Testis (tissue), 3 donors: Measurements from ENCODE around the gene ANXA4. TPM values are rescaled to one million over a fixed set of nuclear protein-coding genes. Genes with fewer than 3 reads are reported as not detected.

ENCODE experiments used
- DNase-seq: peaks from one replicate; pipeline ENCODE4 v3.0.0-alpha.2; 2019
- H3K27ac ChIP-seq, 2 donors: fragments of 200-600 bp; sonication (generic); one replicate each; pipeline ENCODE4 v1.5.1; 2019
- H3K27me3 ChIP-seq: fragments of 200-600 bp; sonication (generic); one replicate; pipeline ENCODE4 v1.5.1; 2019
- H3K36me3 ChIP-seq: fragments of 200-600 bp; sonication (generic); one replicate; pipeline ENCODE4 v1.5.1; 2017; ENCODE audit warnings: low read depth; ENCODE audit errors: missing control alignments
- H3K4me1 ChIP-seq: fragments of 200-600 bp; sonication (generic); one replicate; pipeline ENCODE4 v1.5.1; 2019
- H3K4me3 ChIP-seq, 2 donors: fragments of 200-600 bp; sonication (generic); one replicate each; pipeline ENCODE4 v1.5.1; 2017 to 2019
- H3K9me3 ChIP-seq: fragments of 200-600 bp; sonication (generic); one replicate; pipeline ENCODE4 v1.5.1; 2017
- CTCF ChIP-seq, 3 experiments: fragments of 450-650 bp in 2 of 3; fragments of 200-600 bp in 1 of 3; sonication (generic) in 1 of 3; IDR thresholded peaks; one replicate each; pipeline ENCODE4 v1.5.1; 2016 to 2019; ENCODE audit warnings: antibody characterized with exemption in 3 of 3, mild to moderate bottlenecking in 2 of 3, moderate library complexity in 1 of 3
- POLR2A ChIP-seq: fragments of 450-650 bp; IDR thresholded peaks from one replicate; pipeline ENCODE4 v1.6.1; 2017; ENCODE audit warnings: antibody characterized with exemption, mild to moderate bottlenecking, moderate library complexity
- WGBS, 2 donors: methylation state at CpG; one replicate each; pipeline ENCODE4 v1.1.5; 2018; 5-methylcytosine and 5-hydroxymethylcytosine counted together
- intact Hi-C: fragments of 100-400 bp; cut with DNase I; formaldehyde crosslinking; loops from one replicate; pipeline ENCODE4 v1.15.1; 2023; ENCODE audit warnings: low total_unique reads
- polyA plus RNA-seq: library from polyadenylated mRNA; stranded (reverse); fragments of 350-450 nt; fragmentation: Illumina TruSeq; extraction: RNeasy Lipid Tissue Mini Kit (QIAGEN cat#74804); gene quantifications from one replicate; pipeline ENCODE4 v1.2.3, GENCODE V29; 2014; ENCODE audit warnings: low read depth, low replicate concordance; ENCODE audit not compliant: insufficient read depth
- total RNA-seq, 2 donors: library from RNA; depleted of rRNA; stranded (reverse); fragments of >200 nt; gene quantifications; one replicate each; pipeline ENCODE4 v1.2.3, GENCODE V29; 2016

ANXA4 gene
- total and polyA plus RNA-seq, 3 donors from 2014 or later = 27.1 to 71.2 (median 30.2) TPM

- Histone ChIP-seq H3K4me1 (no peaks in the 10 kb centered on the region), H3K27ac (no peak overlapping the region), H3K27me3 (no peaks in the 10 kb centered on the region), H3K36me3 (no peaks in the 10 kb centered on the region), H3K9me3 (no peaks in the 10 kb centered on the region), H3K4me3 (no peak overlapping the region)
- no peak for DNase-seq
- 88 to 92% methylated on average over 9 of the region's 9 CpGs for WGBS, 2 donors
- TF ChIP-seq CTCF (IDR thresholded peaks at IDR 0.05) (no peak), POLR2A (no peak)
- intact Hi-C loops = no loop called here
Measured at GRCh38 chr2:69776886-69777785, 35.2 kb downstream of the ANXA4 start.

- no peaks in the 10 kb centered on the region for H3K4me1 ChIP-seq
- TF ChIP-seq POLR2A (no peak), CTCF (IDR thresholded peaks at IDR 0.05) (no peak)
- WGBS, 2 donors = 94 to 95% methylated on average over 4 of the region's 4 CpGs
- H3K36me3 ChIP-seq = no peaks in the 10 kb centered on the region
- no peaks in the 10 kb centered on the region for H3K9me3 ChIP-seq
- intact Hi-C loops = no loop called here
- DNase-seq = no peak
- H3K27ac ChIP-seq = no peak overlapping the region
- no peak overlapping the region for H3K4me3 ChIP-seq
- no peaks in the 10 kb centered on the region for H3K27me3 ChIP-seq
Measured at GRCh38 chr2:69777786-69778105, 35.8 kb downstream of the ANXA4 start.

GRCh38 chr2:69779258-69780001 is 37.5 kb downstream of the ANXA4 start:
- 88 to 92% methylated on average over 5 of the region's 5 CpGs for WGBS, 2 donors
- DNase-seq = no peak
- no peaks in the 10 kb centered on the region for H3K9me3 ChIP-seq
- H3K27me3 ChIP-seq = no peaks in the 10 kb centered on the region
- H3K4me3 ChIP-seq = no peak overlapping the region
- intact Hi-C loops = no loop called here
- TF ChIP-seq CTCF (IDR thresholded peaks at IDR 0.05) = no peak
- no peak for TF ChIP-seq POLR2A
- no peak overlapping the region for H3K27ac ChIP-seq
- H3K36me3 ChIP-seq = no peaks in the 10 kb centered on the region
- no peaks in the 10 kb centered on the region for H3K4me1 ChIP-seq

DNA sequence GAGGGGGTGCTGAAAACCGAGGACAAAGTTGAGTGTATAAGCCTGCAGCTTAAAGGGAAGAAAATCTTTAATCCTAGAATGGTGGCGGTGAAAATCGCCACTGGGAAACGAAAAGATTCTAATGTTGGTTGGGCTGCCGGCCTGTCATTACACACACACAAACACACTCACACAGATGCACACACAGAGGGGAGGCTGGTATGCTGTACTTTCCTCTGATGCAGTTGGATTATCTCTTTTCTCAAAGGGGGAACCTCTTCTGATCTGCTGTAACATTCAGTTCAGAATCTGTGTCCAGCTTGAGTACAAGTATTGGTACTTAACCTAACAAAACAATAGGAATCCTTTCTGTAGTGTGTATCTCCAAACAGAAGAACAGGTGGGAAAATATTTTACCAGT is 39.0 kb downstream of the ANXA4 start:
- Histone ChIP-seq H3K9me3 (no peaks in the 10 kb centered on the region), H3K36me3 (no peaks in the 10 kb centered on the region), H3K27me3 (no peaks in the 10 kb centered on the region), H3K27ac (no peak overlapping the region), H3K4me3 (no peak overlapping the region), H3K4me1 (no peaks in the 10 kb centered on the region)
- TF ChIP-seq CTCF (IDR thresholded peaks at IDR 0.05) = no peak
- no peak for TF ChIP-seq POLR2A
- no peak for DNase-seq
- 69% methylated on average over 5 of the region's 5 CpGs for WGBS, 2 donors
- intact Hi-C loops = no loop called here
